Embryonic facial prominence (tissue), 1 donor: Measurements from ENCODE around the gene SULT4A1.

Source experiments
- DNase-seq: peaks from one replicate; pipeline ENCODE4 v3.0.0-alpha.2; 2016; ENCODE audit errors: extremely low spot score

Gene SULT4A1

GRCh38 chr22:43802897-43803495 lies 59.3 kb downstream of the SULT4A1 start:
- no peak for DNase-seq

GRCh38 chr22:43800970-43801369 lies 61.3 kb downstream of the SULT4A1 start:
- no peak for DNase-seq

GRCh38 chr22:43798492-43798891 lies 63.8 kb downstream of the SULT4A1 start:
- no peak for DNase-seq

- peak; percentile 53 for DNase-seq
Measured at GRCh38 chr22:43796567-43796966, 65.7 kb downstream of the SULT4A1 start.

- no peak for DNase-seq
Measured at GRCh38 chr22:43795320-43795719, 67.0 kb downstream of the SULT4A1 start.

- no peak for DNase-seq
Measured at GRCh38 chr22:43792905-43793304, 69.4 kb downstream of the SULT4A1 start.

- no peak for DNase-seq
Measured at GRCh38 chr22:43789452-43789851, 72.9 kb downstream of the SULT4A1 start.

- no peak for DNase-seq
Measured at GRCh38 chr22:43783777-43784176, 78.5 kb downstream of the SULT4A1 start.

GRCh38 chr22:43782448-43782847 lies 79.9 kb downstream of the SULT4A1 start:
- no peak for DNase-seq

GRCh38 chr22:43777286-43777685 lies 85.0 kb downstream of the SULT4A1 start:
- DNase-seq, result no peak

- no peak for DNase-seq
Measured at GRCh38 chr22:43776081-43776670, 86.1 kb downstream of the SULT4A1 start.
